Measurements from ENCODE around the gene TMEM169.

The TMEM169 gene

DNA sequence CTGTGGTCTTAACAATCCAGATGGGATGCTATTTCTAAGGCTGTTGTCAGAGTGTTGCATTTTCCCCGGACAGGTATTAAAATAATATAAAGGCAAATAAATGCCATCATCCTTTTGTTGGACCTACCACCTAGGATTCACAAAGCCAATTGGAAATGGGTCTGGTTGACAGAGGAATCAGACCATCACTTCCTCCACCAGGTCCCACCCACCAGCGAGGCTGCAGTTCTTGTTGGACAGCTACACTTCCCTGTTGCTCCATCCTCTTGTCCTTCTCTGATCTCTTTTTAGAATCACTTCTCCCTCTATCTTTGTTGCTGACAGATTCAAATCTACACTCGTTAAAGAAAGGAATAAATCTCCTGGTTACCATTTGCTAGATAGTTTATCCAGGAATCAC is 1.1 kb downstream of the TMEM169 start:
- H3K27me3 ChIP-seq (ENCODE audit: control insufficient read depth in 1 of 2, insufficient read depth in 2 of 2, low read length in 2 of 2): no peaks in the 10 kb centered on the region
- no peak overlapping the region for H3K27ac ChIP-seq (ENCODE audit: low read length)
- no peak overlapping the region for H3K4me3 ChIP-seq (ENCODE audit: low read length in 2 of 2)
- H3K36me3 ChIP-seq (ENCODE audit: control insufficient read depth in 2 of 2, insufficient read depth in 2 of 2, low read length in 2 of 2): no peaks in the 10 kb centered on the region
- H3K9ac ChIP-seq (ENCODE audit: low read length in 2 of 2): no peak overlapping the region
- H3K4me1 ChIP-seq (ENCODE audit: control insufficient read depth, insufficient read depth, low read length): peaks cover 10% of the 10 kb centered on the region
- no peaks in the 10 kb centered on the region for H3K9me3 ChIP-seq (ENCODE audit: control insufficient read depth in 2 of 2, low read length in 2 of 2)

DNA sequence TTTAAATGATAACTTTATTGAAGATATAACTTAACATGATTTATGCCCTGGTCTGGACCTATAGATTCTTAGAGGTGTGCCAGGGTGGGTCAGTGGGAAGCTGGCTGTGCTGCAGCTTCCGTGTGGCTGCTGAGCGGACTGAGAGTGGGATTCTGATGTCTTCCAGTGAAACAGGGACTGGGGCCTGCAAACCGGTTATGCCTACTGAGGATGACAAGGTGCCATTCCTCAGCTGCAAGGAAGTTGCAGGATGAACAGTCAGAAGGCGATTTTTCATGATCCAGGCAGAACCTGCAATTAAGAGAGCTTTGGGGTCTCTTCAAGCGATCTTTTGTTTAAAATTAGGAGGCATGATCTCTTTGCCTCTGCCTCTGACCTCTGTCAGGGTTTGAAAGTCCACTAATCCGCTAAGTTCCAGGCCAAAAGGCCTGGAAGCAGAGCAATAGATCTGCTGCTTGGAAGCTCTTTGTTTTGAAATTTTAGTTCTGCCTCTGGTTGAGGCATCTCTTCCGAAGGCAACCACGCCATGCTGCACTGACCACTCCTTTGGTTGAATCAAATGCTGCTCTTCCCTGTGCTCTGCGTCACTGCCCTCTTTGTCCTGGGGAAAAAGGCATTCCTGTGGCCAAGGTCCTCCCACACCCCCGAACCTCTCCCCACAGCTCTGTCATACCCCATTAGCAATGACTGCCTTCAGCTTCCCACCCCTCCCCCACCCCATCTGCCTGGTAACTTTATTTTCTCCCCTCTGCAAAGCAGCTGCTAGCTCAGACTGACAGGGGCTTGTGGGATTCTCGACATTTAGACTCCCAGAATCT is 2.0 kb downstream of the TMEM169 start:
- Histone ChIP-seq H3K9me3 (ENCODE audit: control insufficient read depth in 2 of 2, low read length in 2 of 2) (no peaks in the 10 kb centered on the region), H3K4me1 (ENCODE audit: control insufficient read depth, insufficient read depth, low read length) (peaks cover 10% of the 10 kb centered on the region), H3K36me3 (ENCODE audit: control insufficient read depth in 2 of 2, insufficient read depth in 2 of 2, low read length in 2 of 2) (no peaks in the 10 kb centered on the region), H3K27me3 (ENCODE audit: control insufficient read depth in 1 of 2, insufficient read depth in 2 of 2, low read length in 2 of 2) (no peaks in the 10 kb centered on the region), H3K9ac (ENCODE audit: low read length in 2 of 2) (no peak overlapping the region), H3K4me3 (ENCODE audit: low read length in 2 of 2) (no peak overlapping the region), H3K27ac (ENCODE audit: low read length) (no peak overlapping the region)

DNA sequence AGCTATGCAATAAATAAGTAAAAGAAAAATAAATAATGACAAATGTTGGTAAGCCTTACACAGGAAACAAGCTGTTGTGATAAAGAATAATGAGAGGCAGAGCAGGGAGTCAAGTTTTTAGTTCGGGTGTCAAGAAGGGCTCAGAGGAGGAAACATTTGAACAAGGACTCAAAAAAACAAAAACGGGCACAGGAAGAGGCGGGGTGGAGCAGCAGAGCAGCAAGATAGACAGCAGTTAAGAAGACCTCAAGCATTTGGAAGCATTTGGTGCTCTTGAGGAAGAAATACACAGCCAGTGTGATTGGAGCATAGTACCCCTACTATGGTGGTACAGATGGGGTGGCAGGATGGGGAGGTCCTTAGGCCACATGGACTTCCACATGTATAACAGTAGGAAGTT is 2.8 kb downstream of the TMEM169 start:
- no peaks in the 10 kb centered on the region for H3K27me3 ChIP-seq (ENCODE audit: control insufficient read depth in 1 of 2, insufficient read depth in 2 of 2, low read length in 2 of 2)
- no peaks in the 10 kb centered on the region for H3K36me3 ChIP-seq (ENCODE audit: control insufficient read depth in 2 of 2, insufficient read depth in 2 of 2, low read length in 2 of 2)
- no peak overlapping the region for H3K9ac ChIP-seq (ENCODE audit: low read length in 2 of 2)
- H3K4me3 ChIP-seq (ENCODE audit: low read length in 2 of 2): no peak overlapping the region
- H3K4me1 ChIP-seq (ENCODE audit: control insufficient read depth, insufficient read depth, low read length): peaks cover 10% of the 10 kb centered on the region
- no peak overlapping the region for H3K27ac ChIP-seq (ENCODE audit: low read length)
- no peaks in the 10 kb centered on the region for H3K9me3 ChIP-seq (ENCODE audit: control insufficient read depth in 2 of 2, low read length in 2 of 2)

DNA sequence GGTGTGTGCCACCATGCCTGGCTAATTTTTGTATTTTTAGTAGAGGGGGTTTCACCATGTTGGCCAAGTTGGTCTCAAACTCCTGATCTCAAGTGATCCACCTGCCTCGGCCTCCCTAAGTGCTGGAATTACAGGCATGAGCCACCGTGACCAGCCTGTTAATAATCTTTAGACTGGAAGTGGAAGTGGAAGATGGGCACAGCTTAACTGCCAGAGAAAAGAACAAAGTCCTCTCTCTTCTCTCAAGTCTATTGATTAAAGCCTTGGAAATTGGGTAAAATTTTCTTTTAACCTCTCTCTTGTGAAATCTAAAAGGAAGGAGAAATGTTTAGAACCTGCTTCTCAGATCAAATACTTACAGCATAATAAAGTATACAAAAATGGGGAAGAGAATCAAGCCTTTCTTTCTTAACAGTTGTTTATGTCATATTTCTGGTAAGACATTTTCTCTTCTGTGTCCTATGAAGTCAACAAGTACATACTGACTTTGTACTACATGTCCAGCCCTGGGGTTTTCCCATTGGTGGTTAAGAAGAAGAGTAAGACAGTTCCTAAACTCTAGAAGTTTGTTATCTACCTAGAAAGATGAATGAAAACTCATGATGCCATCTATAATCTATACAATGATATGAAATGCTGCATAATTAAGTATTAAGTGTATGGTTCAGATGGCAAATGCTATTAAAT is 4.6 kb downstream of the TMEM169 start:
- no peaks in the 10 kb centered on the region for H3K36me3 ChIP-seq (ENCODE audit: control insufficient read depth in 2 of 2, insufficient read depth in 2 of 2, low read length in 2 of 2)
- no peaks in the 10 kb centered on the region for H3K9me3 ChIP-seq (ENCODE audit: control insufficient read depth in 2 of 2, low read length in 2 of 2)
- no peaks in the 10 kb centered on the region for H3K27me3 ChIP-seq (ENCODE audit: control insufficient read depth in 1 of 2, insufficient read depth in 2 of 2, low read length in 2 of 2)
- no peak overlapping the region for H3K4me3 ChIP-seq (ENCODE audit: low read length in 2 of 2)
- no peak overlapping the region for H3K27ac ChIP-seq (ENCODE audit: low read length)
- H3K9ac ChIP-seq (ENCODE audit: low read length in 2 of 2): no peak overlapping the region
- peaks cover 10% of the 10 kb centered on the region for H3K4me1 ChIP-seq (ENCODE audit: control insufficient read depth, insufficient read depth, low read length)

DNA sequence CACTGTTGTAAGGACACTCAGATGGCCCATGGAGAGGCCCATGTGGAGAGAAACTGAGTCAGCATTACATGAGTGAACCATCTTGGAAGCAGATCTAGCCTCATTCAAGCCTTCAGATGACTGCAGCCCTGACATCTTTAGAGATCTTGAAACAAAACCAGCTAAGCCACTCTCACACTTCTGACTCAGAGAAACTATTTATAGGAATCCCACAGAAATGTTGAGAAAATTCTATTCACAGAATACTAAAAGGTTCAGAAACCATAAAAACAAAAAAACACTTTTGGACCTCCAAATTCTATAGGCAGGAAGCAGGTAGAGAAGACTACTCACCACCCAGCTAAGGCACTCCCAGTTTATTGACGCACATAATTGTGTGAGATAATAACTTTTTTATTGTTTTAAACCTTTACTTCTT is 8.7 kb downstream of the TMEM169 start:
- Histone ChIP-seq H3K27me3 (ENCODE audit: control insufficient read depth in 1 of 2, insufficient read depth in 2 of 2, low read length in 2 of 2) (peaks cover 0 to 4% of the 10 kb centered on the region in 2 donors), H3K36me3 (ENCODE audit: control insufficient read depth in 2 of 2, insufficient read depth in 2 of 2, low read length in 2 of 2) (no peaks in the 10 kb centered on the region), H3K9me3 (ENCODE audit: control insufficient read depth in 2 of 2, low read length in 2 of 2) (no peaks in the 10 kb centered on the region), H3K4me3 (ENCODE audit: low read length in 2 of 2) (no peak overlapping the region), H3K4me1 (ENCODE audit: control insufficient read depth, insufficient read depth, low read length) (no peaks in the 10 kb centered on the region), H3K9ac (ENCODE audit: low read length in 2 of 2) (no peak overlapping the region), H3K27ac (ENCODE audit: low read length) (no peak overlapping the region)

DNA sequence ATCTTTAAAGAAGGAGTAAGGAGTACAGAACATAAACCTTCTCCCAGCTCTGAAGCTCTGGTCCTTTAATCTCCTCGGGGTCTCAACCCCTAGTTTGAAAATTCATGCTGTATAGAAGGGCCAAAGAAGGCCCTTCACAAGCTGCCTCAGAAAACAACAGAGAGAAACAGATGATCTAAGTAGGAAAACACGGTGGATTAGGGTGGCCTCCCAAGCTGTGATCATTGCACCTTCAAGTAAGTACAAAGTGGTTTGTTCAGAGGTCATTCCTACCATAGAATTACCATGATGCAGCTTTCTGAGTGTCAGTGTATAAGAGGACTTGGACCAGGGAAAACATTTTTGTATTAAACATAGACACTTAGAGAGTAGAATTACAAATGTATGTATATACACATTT is 10.9 kb downstream of the TMEM169 start:
- Histone ChIP-seq H3K9me3 (ENCODE audit: control insufficient read depth in 2 of 2, low read length in 2 of 2) (no peaks in the 10 kb centered on the region), H3K27me3 (ENCODE audit: control insufficient read depth in 1 of 2, insufficient read depth in 2 of 2, low read length in 2 of 2) (peaks cover 4% of the 10 kb centered on the region in 2 donors), H3K4me1 (ENCODE audit: control insufficient read depth, insufficient read depth, low read length) (no peaks in the 10 kb centered on the region), H3K36me3 (ENCODE audit: control insufficient read depth in 2 of 2, insufficient read depth in 2 of 2, low read length in 2 of 2) (no peaks in the 10 kb centered on the region), H3K4me3 (ENCODE audit: low read length in 2 of 2) (no peak overlapping the region), H3K27ac (ENCODE audit: low read length) (no peak overlapping the region), H3K9ac (ENCODE audit: low read length in 2 of 2) (no peak overlapping the region)

- H3K4me3 ChIP-seq (ENCODE audit: low read length in 2 of 2): no peak overlapping the region
- peaks cover 4% of the 10 kb centered on the region in 2 donors for H3K27me3 ChIP-seq (ENCODE audit: control insufficient read depth in 1 of 2, insufficient read depth in 2 of 2, low read length in 2 of 2)
- no peak overlapping the region for H3K27ac ChIP-seq (ENCODE audit: low read length)
- H3K9me3 ChIP-seq (ENCODE audit: control insufficient read depth in 2 of 2, low read length in 2 of 2): no peaks in the 10 kb centered on the region
- H3K9ac ChIP-seq (ENCODE audit: low read length in 2 of 2): no peak overlapping the region
- H3K4me1 ChIP-seq (ENCODE audit: control insufficient read depth, insufficient read depth, low read length): no peaks in the 10 kb centered on the region
- H3K36me3 ChIP-seq (ENCODE audit: control insufficient read depth in 2 of 2, insufficient read depth in 2 of 2, low read length in 2 of 2): no peaks in the 10 kb centered on the region
These were observed 13.0 kb downstream of the TMEM169 start for GRCh38 chr2:216094701-216095100.

DNA sequence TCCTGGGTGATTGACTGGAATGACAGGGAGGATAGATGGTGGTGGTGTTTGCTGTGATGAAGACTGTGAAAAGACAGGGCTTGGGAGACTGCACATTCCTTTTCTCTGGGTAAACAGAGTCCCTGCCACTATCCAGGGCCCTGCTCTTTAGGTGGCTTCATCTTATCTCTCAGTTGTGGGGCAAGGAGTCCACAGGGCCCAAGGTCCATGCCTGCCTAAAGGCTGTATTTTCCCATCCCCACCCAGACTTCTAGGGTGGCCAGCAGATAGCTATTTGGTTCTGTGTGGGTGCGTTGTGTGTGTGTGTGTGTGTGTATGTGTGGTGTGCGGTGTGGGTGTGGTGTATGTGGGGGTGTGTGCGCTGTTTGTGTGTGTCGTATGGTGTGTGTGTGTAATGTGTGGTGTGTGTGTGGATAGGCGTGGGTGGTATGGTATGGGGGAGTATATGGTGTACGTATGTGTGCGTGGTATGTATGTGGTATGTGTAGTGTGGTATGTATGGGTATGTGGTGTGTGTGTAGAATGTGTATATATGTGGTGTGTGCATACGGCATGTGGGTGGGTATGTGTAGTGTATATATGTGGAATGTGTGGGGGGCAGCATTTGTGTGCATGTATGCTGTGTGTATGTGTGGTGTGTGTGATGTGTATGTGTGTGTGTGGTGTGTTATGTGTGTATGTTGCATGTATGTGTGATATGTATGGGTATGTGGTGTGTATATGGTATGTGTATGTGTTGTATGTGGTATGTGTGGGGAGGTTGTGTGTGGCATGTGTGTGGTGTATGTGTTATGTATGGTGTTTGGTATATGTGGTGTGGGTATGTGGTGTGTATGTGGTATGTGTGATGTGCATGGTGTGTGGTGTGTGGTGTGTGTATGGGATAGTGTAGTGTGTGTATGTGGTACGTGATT is 17.0 kb downstream of the TMEM169 start:
- Histone ChIP-seq H3K9me3 (ENCODE audit: control insufficient read depth in 2 of 2, low read length in 2 of 2) (no peaks in the 10 kb centered on the region), H3K4me3 (ENCODE audit: low read length in 2 of 2) (no peak overlapping the region), H3K4me1 (ENCODE audit: control insufficient read depth, insufficient read depth, low read length) (no peaks in the 10 kb centered on the region), H3K27ac (ENCODE audit: low read length) (no peak overlapping the region), H3K36me3 (ENCODE audit: control insufficient read depth in 2 of 2, insufficient read depth in 2 of 2, low read length in 2 of 2) (peaks cover 0 to 2% of the 10 kb centered on the region in 2 donors), H3K9ac (ENCODE audit: low read length in 2 of 2) (no peak overlapping the region), H3K27me3 (ENCODE audit: control insufficient read depth in 1 of 2, insufficient read depth in 2 of 2, low read length in 2 of 2) (peaks cover 4% of the 10 kb centered on the region in 2 donors)

DNA sequence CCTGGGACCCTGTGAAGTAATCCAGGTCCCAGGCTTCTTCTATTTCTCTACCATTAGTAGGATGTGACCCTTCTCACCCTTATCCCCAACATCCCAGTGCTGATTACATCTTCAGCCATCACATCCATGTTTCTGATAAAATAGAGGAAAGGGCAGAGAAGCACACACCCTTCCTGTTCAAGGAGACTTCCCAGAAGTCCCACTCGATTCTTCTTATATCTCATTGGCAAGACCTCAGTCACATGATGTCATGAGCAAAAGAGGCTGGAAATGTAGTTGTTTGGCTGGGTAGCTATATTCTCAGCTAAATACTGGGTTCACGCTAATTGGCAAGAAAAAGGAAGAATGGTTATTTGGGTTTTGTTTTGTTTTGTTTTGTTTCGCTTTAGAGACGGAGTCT is 19.4 kb downstream of the TMEM169 start:
- Histone ChIP-seq H3K9me3 (ENCODE audit: control insufficient read depth in 2 of 2, low read length in 2 of 2) (no peaks in the 10 kb centered on the region), H3K9ac (ENCODE audit: low read length in 2 of 2) (no peak overlapping the region), H3K27me3 (ENCODE audit: control insufficient read depth in 1 of 2, insufficient read depth in 2 of 2, low read length in 2 of 2) (no peaks in the 10 kb centered on the region)

DNA sequence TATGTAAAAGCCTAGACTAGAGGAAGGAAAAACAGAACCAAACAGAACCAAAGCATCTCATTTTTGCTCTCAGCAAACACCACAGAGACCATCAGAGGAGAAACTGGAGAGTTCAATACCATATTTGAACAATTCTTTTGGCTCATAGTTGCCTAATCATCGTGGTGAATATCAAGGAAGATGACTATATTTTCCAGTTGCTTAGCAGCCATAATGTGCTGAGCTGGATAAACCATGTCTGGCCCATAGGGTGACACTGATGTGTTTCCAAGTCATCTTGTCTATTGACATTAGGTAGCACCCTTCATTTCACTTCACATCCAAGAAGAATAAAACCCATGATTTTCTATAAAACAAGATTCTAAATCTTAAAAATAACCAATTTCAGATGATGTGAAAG is 21.5 kb downstream of the TMEM169 start:
- Histone ChIP-seq H3K27ac (ENCODE audit: low read length) (no peak overlapping the region), H3K4me3 (ENCODE audit: low read length in 2 of 2) (no peak overlapping the region), H3K9me3 (ENCODE audit: control insufficient read depth in 2 of 2, low read length in 2 of 2) (no peaks in the 10 kb centered on the region)

More for the DNA sequence above, 19.4 kb downstream of the TMEM169 start:
- no peaks in the 10 kb centered on the region for H3K4me1 ChIP-seq (ENCODE audit: control insufficient read depth, insufficient read depth, low read length)
- H3K27ac ChIP-seq (ENCODE audit: low read length): no peak overlapping the region
- no peak overlapping the region for H3K4me3 ChIP-seq (ENCODE audit: low read length in 2 of 2)
- peaks cover 0 to 2% of the 10 kb centered on the region in 2 donors for H3K36me3 ChIP-seq (ENCODE audit: control insufficient read depth in 2 of 2, insufficient read depth in 2 of 2, low read length in 2 of 2)

More for the DNA sequence above, 21.5 kb downstream of the TMEM169 start:
- Histone ChIP-seq H3K27me3 (ENCODE audit: control insufficient read depth in 1 of 2, insufficient read depth in 2 of 2, low read length in 2 of 2) (no peaks in the 10 kb centered on the region), H3K9ac (ENCODE audit: low read length in 2 of 2) (no peak overlapping the region), H3K36me3 (ENCODE audit: control insufficient read depth in 2 of 2, insufficient read depth in 2 of 2, low read length in 2 of 2) (peaks cover 0 to 2% of the 10 kb centered on the region in 2 donors), H3K4me1 (ENCODE audit: control insufficient read depth, insufficient read depth, low read length) (no peaks in the 10 kb centered on the region)
